NT2/D1 (cell line): ENCODE results near the gene PRKACG.

Experiments used
- YY1 ChIP-seq: IDR thresholded peaks from 2 replicates; pipeline ENCODE4 v1.6.1; 2011; ENCODE audit not compliant: insufficient read length, insufficient read depth
- ZNF274 ChIP-seq: IDR thresholded peaks from 2 replicates; pipeline ENCODE4 v1.6.1; 2011; ENCODE audit warnings: mild to moderate bottlenecking, low read depth, low read length

DNA sequence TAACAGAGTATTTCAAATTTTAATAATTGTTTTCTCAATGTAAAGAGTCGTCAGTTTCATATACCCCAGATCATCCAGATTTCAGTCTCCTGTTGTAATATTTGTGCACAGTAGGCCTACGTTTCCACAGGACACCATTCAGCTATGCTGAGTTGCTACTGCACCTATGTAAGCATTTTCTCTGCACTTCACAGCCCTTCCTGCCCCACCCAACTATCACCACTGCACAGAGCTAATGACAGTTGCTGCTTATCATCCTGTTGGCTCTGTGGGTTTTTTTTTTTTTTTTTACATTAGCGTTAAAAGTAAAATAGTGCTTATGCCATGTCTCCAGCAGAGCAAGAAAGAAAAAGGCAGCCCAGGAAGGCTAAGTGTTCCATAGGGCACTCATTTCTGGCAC is 5.9 kb upstream of the PRKACG start:
- TF ChIP-seq YY1 (no peak), ZNF274 (no peak)
